Embryonic facial prominence (tissue), 1 donor: Measurements from ENCODE around the gene MYO1D.
"Not testable (repeated sequence)": the region's sequence is repeated elsewhere in the genome, so short reads cannot be mapped to it uniquely, and the experiment has no call there.

Experiments
- DNase-seq: peaks from one replicate; pipeline ENCODE4 v3.0.0-alpha.2; 2016; ENCODE audit errors: extremely low spot score

The MYO1D gene

DNA sequence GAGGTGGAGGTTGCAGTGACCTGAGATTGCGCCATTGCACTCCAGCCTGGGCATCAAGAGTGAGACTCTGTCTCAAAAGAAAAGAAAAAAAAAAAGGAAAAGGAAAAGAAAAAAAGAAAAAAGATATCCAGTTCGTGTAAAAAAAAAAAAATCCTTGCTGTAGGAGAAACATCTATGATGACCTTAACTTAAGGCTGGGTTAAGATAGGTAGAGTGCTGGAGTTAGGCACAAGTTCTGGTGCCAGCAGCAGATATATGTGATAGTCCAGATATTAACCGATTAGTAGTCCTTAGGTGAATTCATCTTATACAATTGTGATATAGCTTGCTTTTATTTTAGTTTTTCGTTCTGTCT lies 415.4 kb downstream of the MYO1D start:
- DNase-seq, result no peak

DNA sequence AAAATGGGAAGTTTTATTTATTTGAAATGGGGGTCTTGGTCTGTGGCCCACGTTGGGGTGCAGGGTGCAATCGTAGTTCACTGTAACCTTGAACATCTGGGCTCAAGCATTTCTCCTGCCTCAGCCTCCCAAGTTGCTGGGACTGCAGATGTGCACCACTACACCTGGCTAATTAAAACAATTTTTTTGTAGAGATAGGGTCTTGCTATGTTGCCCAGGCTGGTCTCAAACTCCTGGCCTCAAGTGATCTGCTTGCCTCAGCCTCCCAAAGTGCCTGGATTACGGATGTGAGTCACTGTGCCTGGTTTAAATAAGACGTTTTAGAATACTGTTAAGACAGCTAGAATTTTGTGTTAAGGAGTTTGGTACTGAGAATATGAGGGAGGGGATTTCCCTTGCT lies 416.9 kb downstream of the MYO1D start:
- DNase-seq, result no peak

DNA sequence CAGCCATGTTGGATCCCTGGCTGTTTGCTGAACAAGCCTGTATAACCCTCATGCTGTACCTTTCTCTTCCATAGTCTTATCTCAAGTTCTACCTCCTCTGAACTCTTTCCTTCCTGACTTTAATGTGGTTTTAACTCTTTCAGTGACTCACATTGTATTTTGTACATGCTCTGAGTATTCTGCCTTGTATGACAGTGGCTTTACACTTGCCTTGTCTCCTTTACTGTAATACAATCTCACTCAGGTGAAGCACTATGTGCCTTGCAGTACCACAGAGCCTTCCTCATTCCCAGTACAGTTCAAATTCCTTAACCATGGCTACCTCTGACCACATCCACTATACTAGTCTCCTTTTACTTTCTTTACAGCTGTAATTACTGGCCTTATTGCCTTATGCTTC lies 418.6 kb downstream of the MYO1D start:
- DNase-seq, result no peak

DNA sequence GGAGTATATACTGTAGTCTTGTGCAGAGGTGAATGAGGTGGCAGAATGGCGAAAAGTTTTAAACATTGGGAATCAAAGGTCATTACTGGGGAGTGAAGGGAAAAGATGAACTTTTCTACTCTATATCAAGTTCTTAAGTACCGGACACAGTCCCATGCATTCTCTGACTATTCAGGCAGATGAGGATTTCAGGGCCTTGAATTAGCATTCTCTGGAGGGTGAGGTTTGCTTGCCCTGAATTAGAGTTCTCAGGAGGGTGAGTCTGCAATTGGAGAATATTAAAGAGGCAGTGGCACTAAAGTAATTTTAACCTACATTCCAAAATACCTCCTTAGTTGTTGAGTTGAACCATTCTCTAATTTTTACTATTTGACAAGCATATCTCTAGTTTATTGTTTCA lies 423.6 kb downstream of the MYO1D start:
- DNase-seq, result no peak

DNA sequence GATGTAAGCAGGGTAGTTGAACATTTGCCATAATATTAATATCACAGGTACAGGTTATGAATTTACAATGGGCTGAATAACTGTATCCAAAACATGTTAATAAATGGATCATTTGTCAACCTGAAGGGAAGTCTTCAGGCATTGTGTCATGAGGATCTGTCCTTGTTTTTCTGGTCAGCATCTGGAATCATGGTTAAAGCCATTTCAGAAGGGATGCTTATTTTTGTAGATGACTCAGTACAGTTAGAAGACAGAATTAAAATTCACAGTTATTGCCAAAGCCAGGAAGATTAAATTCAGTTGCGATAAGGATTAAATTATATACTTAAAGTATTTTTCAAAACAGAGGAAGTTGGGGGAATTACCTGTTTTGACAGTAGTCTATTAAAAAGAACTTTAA lies 424.6 kb downstream of the MYO1D start:
- DNase-seq, result no peak

DNA sequence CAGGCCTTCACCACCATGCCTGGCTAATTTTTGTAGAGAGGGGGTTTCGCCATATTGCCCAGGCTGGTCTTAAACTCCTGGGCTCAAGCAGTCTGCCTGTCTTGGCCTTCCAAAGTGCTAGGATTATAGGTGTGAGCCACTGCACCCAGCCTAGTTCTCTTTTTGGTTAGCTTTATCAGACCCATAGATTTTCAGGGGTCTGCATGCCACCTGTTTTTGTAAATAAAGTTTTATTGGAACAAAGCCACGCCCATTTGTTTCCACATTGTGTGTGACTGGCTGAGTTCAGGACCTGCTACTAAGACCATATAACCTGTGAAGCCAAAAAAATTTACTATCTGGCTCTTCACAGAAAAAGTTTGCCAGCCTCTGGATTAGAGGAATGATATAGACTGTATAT lies 425.0 kb downstream of the MYO1D start:
- no peak for DNase-seq

DNA sequence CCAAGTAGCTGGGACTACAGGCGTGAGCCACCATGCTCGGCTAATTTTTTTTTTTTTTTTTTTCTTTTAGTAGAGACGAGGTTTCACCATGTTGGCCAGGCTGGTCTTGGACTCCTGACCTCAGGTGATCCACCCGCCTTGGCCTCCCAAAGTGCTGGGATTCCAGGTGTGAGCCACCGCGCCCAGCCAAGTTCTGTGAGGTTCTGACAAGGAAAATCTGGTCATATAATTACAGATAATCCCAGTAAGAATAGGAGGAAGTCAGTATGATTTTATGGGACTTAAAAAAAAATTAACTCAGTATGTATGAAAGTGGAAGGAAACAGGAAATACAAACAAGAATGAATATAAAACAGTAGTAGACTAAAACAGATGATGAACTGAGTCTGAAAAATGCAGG lies 426.5 kb downstream of the MYO1D start:
- DNase-seq, result not testable (repeated sequence)

DNA sequence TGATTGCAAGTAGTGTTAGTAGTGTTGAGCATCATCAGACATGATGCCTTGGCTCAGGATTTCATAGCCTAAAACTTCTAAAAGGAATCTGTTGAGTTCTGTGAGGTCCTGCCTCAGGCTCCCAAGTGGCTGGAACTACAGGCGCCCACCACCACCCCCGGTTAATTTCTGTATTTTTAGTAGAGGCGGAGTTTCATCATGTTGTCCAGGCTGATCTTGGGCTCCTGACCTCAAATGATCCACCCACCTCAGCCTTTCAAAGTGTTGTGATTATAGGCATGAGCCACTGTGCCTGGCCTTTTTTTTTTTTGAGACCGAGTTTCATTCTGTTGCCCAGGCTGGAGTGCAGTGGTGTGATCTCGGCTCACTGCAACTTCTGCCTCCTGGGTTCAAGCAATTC lies 427.0 kb downstream of the MYO1D start:
- no peak for DNase-seq

DNA sequence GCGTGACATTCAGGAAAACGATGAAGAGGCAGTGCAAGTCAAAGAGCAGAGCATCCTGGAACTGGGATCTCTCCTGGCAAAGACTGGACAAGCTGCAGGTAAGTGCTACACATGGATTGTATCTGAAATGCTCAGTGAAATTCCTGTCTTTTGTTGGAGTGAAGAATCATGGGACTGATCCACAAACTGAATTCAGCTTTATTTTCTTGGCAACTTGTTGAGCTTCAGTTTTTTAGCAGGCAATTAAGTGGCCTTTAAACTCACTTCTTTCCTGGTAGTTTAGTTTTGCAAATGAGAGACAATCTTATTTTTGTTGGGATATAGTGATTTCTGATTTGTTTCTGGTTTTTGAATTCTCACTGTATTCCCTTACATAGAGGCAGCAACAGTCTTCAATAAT lies 430.0 kb downstream of the MYO1D start:
- DNase-seq, result no peak

DNA sequence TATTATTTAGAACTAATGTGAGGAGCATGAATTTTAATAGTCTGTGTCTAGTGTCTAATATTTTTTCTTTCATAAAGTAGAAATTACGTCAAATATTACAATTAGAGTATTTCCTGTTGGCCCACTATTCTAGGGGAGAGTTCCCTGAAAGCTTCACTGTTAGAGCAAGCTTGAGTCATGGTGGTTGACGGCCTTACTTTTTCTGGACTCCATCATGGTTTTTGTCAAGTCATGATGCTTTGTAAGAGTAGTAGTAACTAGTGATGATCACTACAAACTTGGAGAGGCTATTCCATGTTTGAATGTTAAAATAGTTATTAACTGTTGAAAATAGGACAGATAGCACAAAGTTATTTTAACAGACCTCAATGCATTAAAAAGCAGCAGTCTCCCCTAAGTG lies 431.0 kb downstream of the MYO1D start:
- DNase-seq, result no peak

DNA sequence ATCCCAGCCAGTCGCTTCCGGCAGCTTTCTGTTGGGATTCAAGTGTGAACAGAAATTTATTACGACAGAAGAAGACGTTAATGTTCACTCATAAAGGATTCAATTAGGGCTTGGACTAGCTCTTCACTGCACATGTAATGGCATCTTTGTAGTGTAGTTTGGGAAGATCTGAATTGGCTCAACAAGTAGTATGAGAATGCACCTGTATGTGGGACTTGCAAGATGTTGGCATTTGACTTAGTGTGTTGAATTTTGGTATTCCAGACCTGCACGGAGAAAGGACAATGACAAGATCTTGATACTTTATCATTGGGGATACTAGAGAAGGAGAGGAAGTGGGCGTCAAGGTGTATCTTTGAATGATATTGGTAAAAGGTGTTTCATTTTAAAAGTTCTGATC lies 431.4 kb downstream of the MYO1D start:
- DNase-seq, result no peak

DNA sequence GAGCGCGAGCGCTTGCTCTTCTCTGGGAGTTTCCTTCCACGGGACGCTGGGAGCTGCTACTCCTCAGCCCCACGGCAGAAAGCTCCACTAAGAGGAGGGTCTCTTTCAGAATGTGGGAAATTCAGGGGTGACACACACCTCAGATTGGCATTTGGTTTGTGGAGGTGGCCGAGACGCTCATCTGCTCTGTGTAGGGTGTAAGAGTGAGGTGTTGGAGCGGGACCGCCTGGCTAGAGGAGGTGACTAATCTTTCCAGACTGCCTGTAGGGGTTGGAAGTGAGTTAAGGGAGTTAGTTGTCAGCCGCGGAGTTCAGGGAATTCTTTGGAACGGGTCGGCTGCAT lies 431.9 kb downstream of the MYO1D start:
- no peak for DNase-seq

DNA sequence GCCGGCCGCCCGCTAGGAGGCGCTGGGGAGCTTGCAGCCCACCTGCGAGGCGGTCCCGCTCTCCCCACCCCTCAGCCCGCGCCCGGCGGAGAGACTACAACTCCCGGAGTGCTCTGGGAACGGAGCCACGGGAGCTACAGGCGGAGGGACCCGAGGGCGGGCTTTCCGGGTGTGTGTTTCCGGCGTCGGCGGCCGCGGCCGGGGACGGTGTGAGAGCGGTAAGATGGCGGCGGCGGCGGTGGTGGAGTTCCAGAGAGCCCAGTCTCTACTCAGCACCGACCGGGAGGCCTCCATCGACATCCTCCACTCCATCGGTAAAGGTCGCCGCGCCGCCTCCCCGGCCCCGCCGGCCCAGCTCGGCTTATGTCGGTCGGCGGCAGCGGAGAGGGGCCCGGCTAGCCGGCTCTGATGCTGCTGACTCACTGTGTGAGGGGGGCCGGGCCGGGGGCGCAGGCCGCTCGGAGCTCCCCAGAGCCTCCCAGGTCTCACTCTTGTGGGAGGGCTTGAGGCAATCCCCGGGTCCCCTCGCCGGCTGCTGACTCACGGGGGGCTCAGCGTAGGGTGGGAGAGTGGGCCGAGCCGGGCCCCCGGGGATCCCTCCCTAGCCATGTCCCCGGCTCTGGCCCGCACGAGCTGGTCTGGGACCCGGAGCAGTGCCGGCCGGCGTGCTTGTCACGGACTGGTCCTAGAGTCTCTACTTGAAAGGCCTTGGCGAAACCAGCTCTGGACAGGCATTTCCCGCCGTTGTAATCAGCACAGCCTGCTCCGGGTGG lies 432.4 kb downstream of the MYO1D start, which contains the start of gene PSMD11:
Gene PSMD11 (plus strand): TSS at position 210 of the 773 bp plus-strand sequence. CDS start 14 bp downstream, at position 224.
- DNase-seq, result peak; percentile 92

DNA sequence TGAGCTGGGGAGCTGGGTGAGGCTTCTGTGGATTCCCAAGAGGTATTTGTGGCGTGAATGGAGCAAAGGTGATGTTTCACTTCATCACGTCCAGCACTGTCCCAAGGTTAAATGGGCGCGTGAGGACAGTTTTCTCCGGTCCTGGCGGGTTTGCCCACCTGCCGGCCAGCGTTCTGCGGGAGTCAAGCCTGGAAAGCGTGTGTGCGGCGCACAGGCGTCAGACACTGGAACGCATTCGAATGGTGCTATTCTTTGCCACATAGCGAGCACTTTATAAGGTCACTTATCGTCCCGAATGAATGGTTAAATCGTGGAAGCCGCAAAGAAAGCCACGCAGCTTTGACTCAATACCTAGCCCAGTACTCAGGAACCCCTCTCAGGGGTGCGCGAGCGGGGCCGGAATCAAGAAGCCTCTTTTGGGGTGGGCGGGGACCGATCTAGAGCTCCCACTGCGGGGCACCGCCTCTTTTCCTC lies 433.1 kb downstream of the MYO1D start:
- no peak for DNase-seq
